Liver (tissue), 9 donors: ENCODE data around the gene MALAT1. TPM values are rescaled to one million over a fixed set of nuclear protein-coding genes. Genes with fewer than 3 reads are reported as not detected.

Experiments used
- DNase-seq: peaks from one replicate; pipeline ENCODE4 v3.0.0-alpha.2; 2017; ENCODE audit warnings: low spot score
- H3K27ac ChIP-seq, 2 donors: one replicate each; pipeline ENCODE4 v1.7.0; 2013; ENCODE audit warnings: inconsistent platforms in 2 of 2, low read length in 2 of 2, control low read depth in 1 of 2, low read depth in 1 of 2, mild to moderate bottlenecking in 1 of 2
- H3K27me3 ChIP-seq, 4 donors: one replicate each; pipeline versions ENCODE4 v1.6.1 to v1.7.0; 2013; ENCODE audit warnings: low read length in 3 of 4, inconsistent platforms in 1 of 4, mild to moderate bottlenecking in 1 of 4, moderate library complexity in 1 of 4; ENCODE audit not compliant: control insufficient read depth in 4 of 4, insufficient read depth in 4 of 4
- H3K36me3 ChIP-seq, 4 donors: one replicate each; pipeline versions ENCODE4 v1.6.1 to v1.7.0; 2013; ENCODE audit warnings: low read length in 3 of 4, mild to moderate bottlenecking in 3 of 4, low read depth in 1 of 4, moderate library complexity in 1 of 4; ENCODE audit not compliant: control insufficient read depth in 4 of 4, insufficient read depth in 3 of 4
- H3K4me1 ChIP-seq, 4 donors: one replicate each; pipeline versions ENCODE4 v1.6.1 to v1.7.0; 2013; ENCODE audit warnings: low read length in 3 of 4, mild to moderate bottlenecking in 3 of 4, moderate library complexity in 1 of 4; ENCODE audit not compliant: control insufficient read depth in 4 of 4, insufficient read depth in 4 of 4
- H3K4me3 ChIP-seq, 3 donors: one replicate each; pipeline versions ENCODE4 v1.6.1 to v1.7.0; 2013; ENCODE audit warnings: low read length in 3 of 3, control low read depth in 1 of 3, low read depth in 1 of 3, mild to moderate bottlenecking in 1 of 3
- H3K9ac ChIP-seq, 2 donors: one replicate each; pipeline ENCODE4 v1.7.0; 2013; ENCODE audit warnings: low read length in 2 of 2, mild to moderate bottlenecking in 2 of 2, moderate library complexity in 2 of 2, control low read depth in 1 of 2, low read depth in 1 of 2
- H3K9me3 ChIP-seq, 4 donors: one replicate each; pipeline versions ENCODE4 v1.6.1 to v1.7.0; 2013; ENCODE audit warnings: low read length in 3 of 4; ENCODE audit not compliant: control insufficient read depth in 4 of 4
- FOXA1 ChIP-seq: IDR thresholded peaks from 2 replicates; pipeline ENCODE4 v1.6.1; 2016; ENCODE audit warnings: antibody characterized with exemption
- FOXA2 ChIP-seq: IDR thresholded peaks from 2 replicates; pipeline ENCODE4 v1.6.1; 2016; ENCODE audit warnings: antibody characterized with exemption
- GABPA ChIP-seq, 2 donors: IDR thresholded peaks in 1 of 2; conservative IDR thresholded peaks in 1 of 2; 2 replicates each; pipeline ENCODE4 v1.6.1; 2016; ENCODE audit warnings: antibody characterized with exemption in 2 of 2, mild to moderate bottlenecking in 1 of 2, moderate library complexity in 1 of 2
- HNF4A ChIP-seq, 2 donors: conservative IDR thresholded peaks; 2 replicates each; pipeline ENCODE4 v1.6.1; 2016; ENCODE audit warnings: antibody characterized with exemption in 2 of 2, mild to moderate bottlenecking in 2 of 2
- HNF4G ChIP-seq: IDR thresholded peaks from 2 replicates; pipeline ENCODE4 v1.6.1; 2016; ENCODE audit warnings: antibody characterized with exemption
- JUND ChIP-seq, 2 donors: IDR thresholded peaks; 2 replicates each; pipeline ENCODE4 v1.6.1; 2016; ENCODE audit warnings: antibody characterized with exemption in 2 of 2
- MAX ChIP-seq: IDR thresholded peaks from 2 replicates; pipeline ENCODE4 v1.6.1; 2016; ENCODE audit warnings: antibody characterized with exemption
- NR2F2 ChIP-seq: IDR thresholded peaks from 2 replicates; pipeline ENCODE4 v1.6.1; 2016; ENCODE audit warnings: antibody characterized with exemption
- RAD21 ChIP-seq, 2 donors: IDR thresholded peaks; 2 replicates each; pipeline ENCODE4 v1.6.1; 2016; ENCODE audit warnings: antibody characterized with exemption in 2 of 2, mild to moderate bottlenecking in 2 of 2
- RXRA ChIP-seq, 2 donors: IDR thresholded peaks; 2 replicates each; pipeline ENCODE4 v1.6.1; 2017 to 2018; ENCODE audit warnings: antibody characterized with exemption in 2 of 2, mild to moderate bottlenecking in 1 of 2
- SP1 ChIP-seq: IDR thresholded peaks from 2 replicates; pipeline ENCODE4 v1.6.1; 2018; ENCODE audit warnings: antibody characterized with exemption, mild to moderate bottlenecking
- TAF1 ChIP-seq: conservative IDR thresholded peaks from 2 replicates; pipeline ENCODE4 v1.6.1; 2016; ENCODE audit warnings: antibody characterized with exemption, mild to moderate bottlenecking
- YY1 ChIP-seq: IDR thresholded peaks from 2 replicates; pipeline ENCODE4 v1.6.1; 2016; ENCODE audit warnings: antibody characterized with exemption, mild to moderate bottlenecking
- ZBTB33 ChIP-seq: IDR thresholded peaks from 2 replicates; pipeline ENCODE4 v1.6.1; 2016; ENCODE audit warnings: antibody characterized with exemption
- WGBS: extraction: QIAGEN DNeasy Blood & Tissue Kit; methylation state at CpG from one replicate; pipeline ENCODE4 v1.1.7; 2013; 5-methylcytosine and 5-hydroxymethylcytosine counted together
- polyA plus RNA-seq, 2 donors: library from polyadenylated mRNA; stranded (reverse) in 1 of 2; unstranded in 1 of 2; fragments of 200-250 nt in 1 of 2; fragments of >200 nt in 1 of 2; fragmentation: Nextera tagmentation in 1 of 2; extraction: Ambion mirVana in 1 of 2; gene quantifications; one replicate each; pipeline versions ENCODE4 v1.2.1 to v1.2.3, GENCODE V29; 2013 to 2015
- total RNA-seq, 2 donors: library from RNA; depleted of rRNA; stranded (reverse); fragments of >200 nt; gene quantifications; one replicate each; pipeline ENCODE4 v1.2.3, GENCODE V29; 2014
- TF ChIP-seq, protein P1 (sequence below): IDR thresholded peaks from 2 replicates; pipeline ENCODE4 v1.6.1; 2016; ENCODE audit warnings: antibody characterized with exemption, mild to moderate bottlenecking
- TF ChIP-seq, protein P2 (sequence below): fragments of 150-350 bp; IDR thresholded peaks from 2 replicates; pipeline ENCODE4 v1.5.1; 2017; ENCODE audit warnings: improper control_type of control experiment, low read depth, low read length; ENCODE audit not compliant: missing input control
- donor health status: healthy.
- donor health status: healthy.
- donor health status: healthy.
- donor health status: healthy.
- donor health status: healthy.

MALAT1 gene
- total and polyA plus RNA-seq, 4 donors: 11.9 to 8,306 (median 3,778) TPM

GRCh38 chr11:65537296-65537597 is 38.4 kb downstream of the MALAT1 start:
- Histone ChIP-seq H3K36me3 (peaks cover 3 to 28% (median 20%) of the 10 kb centered on the region in 4 donors), H3K27me3 (no peaks in the 10 kb centered on the region), H3K9me3 (no peaks in the 10 kb centered on the region), H3K4me3 (no peak overlapping the region), H3K9ac (no peak overlapping the region), H3K4me1 (peaks cover 7 to 30% (median 19%) of the 10 kb centered on the region in 4 donors), H3K27ac (no peak overlapping the region)
- 93% methylated on average over 2 of the region's 2 CpGs for WGBS
- no peak for TF ChIP-seq RXRA (IDR thresholded peaks at IDR 0.05)
- no peak for TF ChIP-seq HNF4G
- TF ChIP-seq SP1: no peak
- TF ChIP-seq YY1: no peak
- no peak for TF ChIP-seq NR2F2
- no peak for TF ChIP-seq HNF4A (conservative IDR thresholded peaks at IDR 0.05)
- TF ChIP-seq RAD21 (IDR thresholded peaks at IDR 0.05): no peak
- TF ChIP-seq FOXA1: no peak
- TF ChIP-seq TAF1: no peak
- no peak for DNase-seq

DNA sequence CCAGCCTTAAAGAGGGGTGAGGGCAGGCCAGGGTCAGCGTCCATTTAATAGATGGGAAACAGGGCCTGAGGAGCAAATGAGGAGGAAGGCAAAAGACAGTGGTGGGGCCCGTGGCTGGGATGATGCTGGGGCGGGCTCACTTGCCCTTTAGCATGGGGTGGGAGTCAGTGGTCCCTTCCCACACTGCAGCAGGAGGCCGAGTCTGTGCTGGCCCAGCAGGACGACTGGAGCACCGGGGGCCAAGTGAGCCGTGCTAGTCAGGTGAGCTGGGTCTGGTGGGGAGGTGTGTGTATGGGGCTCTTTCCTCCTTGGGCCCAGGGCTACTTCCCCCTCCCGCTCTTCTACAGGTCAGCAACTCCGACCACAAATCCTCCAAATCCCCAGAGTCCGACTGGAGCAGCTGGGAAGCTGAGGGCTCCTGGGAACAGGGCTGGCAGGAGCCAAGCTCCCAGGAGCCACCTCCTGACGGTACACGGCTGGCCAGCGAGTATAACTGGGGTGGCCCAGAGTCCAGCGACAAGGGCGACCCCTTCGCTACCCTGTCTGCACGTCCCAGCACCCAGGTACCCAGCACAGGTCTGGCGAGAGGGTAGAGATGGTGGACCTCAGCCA is 38.9 kb downstream of the MALAT1 start:
- 85% methylated on average over 18 of the region's 18 CpGs for WGBS
- H3K4me1 ChIP-seq: peaks cover 7 to 25% (median 18%) of the 10 kb centered on the region in 4 donors
- no peak overlapping the region for H3K9ac ChIP-seq
- peaks cover 3 to 28% (median 19%) of the 10 kb centered on the region in 4 donors for H3K36me3 ChIP-seq
- TF ChIP-seq YY1: no peak
- TF ChIP-seq SP1: no peak
- TF ChIP-seq, protein P1, sequence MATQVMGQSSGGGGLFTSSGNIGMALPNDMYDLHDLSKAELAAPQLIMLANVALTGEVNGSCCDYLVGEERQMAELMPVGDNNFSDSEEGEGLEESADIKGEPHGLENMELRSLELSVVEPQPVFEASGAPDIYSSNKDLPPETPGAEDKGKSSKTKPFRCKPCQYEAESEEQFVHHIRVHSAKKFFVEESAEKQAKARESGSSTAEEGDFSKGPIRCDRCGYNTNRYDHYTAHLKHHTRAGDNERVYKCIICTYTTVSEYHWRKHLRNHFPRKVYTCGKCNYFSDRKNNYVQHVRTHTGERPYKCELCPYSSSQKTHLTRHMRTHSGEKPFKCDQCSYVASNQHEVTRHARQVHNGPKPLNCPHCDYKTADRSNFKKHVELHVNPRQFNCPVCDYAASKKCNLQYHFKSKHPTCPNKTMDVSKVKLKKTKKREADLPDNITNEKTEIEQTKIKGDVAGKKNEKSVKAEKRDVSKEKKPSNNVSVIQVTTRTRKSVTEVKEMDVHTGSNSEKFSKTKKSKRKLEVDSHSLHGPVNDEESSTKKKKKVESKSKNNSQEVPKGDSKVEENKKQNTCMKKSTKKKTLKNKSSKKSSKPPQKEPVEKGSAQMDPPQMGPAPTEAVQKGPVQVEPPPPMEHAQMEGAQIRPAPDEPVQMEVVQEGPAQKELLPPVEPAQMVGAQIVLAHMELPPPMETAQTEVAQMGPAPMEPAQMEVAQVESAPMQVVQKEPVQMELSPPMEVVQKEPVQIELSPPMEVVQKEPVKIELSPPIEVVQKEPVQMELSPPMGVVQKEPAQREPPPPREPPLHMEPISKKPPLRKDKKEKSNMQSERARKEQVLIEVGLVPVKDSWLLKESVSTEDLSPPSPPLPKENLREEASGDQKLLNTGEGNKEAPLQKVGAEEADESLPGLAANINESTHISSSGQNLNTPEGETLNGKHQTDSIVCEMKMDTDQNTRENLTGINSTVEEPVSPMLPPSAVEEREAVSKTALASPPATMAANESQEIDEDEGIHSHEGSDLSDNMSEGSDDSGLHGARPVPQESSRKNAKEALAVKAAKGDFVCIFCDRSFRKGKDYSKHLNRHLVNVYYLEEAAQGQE: no peak
- no peak for TF ChIP-seq HNF4G
- no peak for TF ChIP-seq JUND (IDR thresholded peaks at IDR 0.05)
- TF ChIP-seq HNF4A (conservative IDR thresholded peaks at IDR 0.05): no peak
- TF ChIP-seq TAF1: no peak
- TF ChIP-seq, protein P2, sequence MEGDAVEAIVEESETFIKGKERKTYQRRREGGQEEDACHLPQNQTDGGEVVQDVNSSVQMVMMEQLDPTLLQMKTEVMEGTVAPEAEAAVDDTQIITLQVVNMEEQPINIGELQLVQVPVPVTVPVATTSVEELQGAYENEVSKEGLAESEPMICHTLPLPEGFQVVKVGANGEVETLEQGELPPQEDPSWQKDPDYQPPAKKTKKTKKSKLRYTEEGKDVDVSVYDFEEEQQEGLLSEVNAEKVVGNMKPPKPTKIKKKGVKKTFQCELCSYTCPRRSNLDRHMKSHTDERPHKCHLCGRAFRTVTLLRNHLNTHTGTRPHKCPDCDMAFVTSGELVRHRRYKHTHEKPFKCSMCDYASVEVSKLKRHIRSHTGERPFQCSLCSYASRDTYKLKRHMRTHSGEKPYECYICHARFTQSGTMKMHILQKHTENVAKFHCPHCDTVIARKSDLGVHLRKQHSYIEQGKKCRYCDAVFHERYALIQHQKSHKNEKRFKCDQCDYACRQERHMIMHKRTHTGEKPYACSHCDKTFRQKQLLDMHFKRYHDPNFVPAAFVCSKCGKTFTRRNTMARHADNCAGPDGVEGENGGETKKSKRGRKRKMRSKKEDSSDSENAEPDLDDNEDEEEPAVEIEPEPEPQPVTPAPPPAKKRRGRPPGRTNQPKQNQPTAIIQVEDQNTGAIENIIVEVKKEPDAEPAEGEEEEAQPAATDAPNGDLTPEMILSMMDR: no peak
- no peak for TF ChIP-seq ZBTB33
- TF ChIP-seq MAX: no peak
- no peak for TF ChIP-seq NR2F2
- no peak for TF ChIP-seq GABPA (IDR thresholded peaks at IDR 0.05 in 1 of 2, conservative IDR thresholded peaks at IDR 0.05 in 1 of 2)
- TF ChIP-seq RXRA (IDR thresholded peaks at IDR 0.05): no peak
- no peak for TF ChIP-seq FOXA2
- no peak overlapping the region for H3K27ac ChIP-seq
- no peak overlapping the region for H3K4me3 ChIP-seq
- H3K27me3 ChIP-seq: no peaks in the 10 kb centered on the region
- DNase-seq: no peak
- no peaks in the 10 kb centered on the region for H3K9me3 ChIP-seq
